Ramos (cell line): ENCODE measurements around the gene KIAA1755.

Experiments
- in situ Hi-C: fragments of 300-500 bp; cut with MboI; formaldehyde crosslinking; loops from one replicate; pipeline ENCODE4 v1.14.3; 2022; ENCODE audit warnings: low sequenced_read_pairs; ENCODE audit not compliant: unreplicated experiment

KIAA1755 gene

DNA sequence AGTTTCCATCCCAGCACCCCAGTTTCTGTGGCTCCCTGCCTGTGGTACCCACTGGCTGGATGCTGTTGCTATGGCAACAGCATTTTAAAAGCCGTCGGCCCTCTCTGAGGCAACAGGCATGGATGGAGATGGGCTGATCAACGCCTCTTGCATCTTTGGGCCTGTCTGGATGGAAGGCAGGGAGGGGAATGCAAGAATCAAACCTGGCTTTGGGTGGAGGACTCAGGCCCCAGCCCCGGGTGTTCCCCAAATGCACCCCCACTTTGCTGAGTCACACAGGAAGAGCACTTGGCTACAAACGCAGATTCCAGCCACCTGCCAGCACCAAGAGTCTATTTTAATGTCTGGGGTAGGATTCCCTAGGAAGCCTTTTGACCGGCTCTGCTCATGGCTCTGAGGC lies 49.8 kb downstream of the KIAA1755 start:
- in situ Hi-C loops, result loop anchor here (10.0 kb wide), 1 partner anchor 146 kb away; no protein-coding TSS in a partner anchor

DNA sequence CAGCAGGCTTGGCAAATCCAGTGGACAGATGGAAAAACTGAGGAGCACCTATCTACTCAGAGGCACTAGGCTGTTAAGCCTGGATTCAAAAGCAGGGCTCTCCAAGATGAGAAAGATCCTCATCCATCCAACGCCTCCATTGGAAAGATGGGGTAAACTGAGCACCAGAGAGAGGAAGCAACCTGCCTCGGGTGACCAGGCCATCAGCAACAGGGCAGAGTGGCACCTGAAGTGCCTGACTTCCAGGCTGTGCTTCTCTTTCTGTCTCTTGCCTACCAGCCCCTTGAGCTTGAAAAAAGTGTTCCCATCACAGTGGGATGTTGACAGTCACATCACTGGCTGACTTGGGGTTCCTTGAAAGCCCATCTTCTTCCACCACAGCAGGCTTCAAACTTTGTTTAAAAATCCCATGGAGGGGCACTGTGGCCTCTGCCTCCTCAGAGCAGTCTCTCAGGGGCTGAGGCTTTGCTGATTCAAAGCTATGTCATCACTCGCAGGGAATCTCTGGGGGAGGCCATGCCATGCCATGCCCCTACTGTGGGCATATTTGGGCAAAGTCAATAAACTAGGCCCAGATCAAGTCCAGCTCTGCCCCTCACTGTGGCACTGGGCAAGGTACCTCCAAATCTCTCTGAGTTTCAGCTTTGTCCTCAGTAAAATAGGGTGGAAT lies 50.7 kb downstream of the KIAA1755 start:
- in situ Hi-C loops, result loop anchor here (10.0 kb wide), 1 partner anchor 145 kb away; no protein-coding TSS in a partner anchor

DNA sequence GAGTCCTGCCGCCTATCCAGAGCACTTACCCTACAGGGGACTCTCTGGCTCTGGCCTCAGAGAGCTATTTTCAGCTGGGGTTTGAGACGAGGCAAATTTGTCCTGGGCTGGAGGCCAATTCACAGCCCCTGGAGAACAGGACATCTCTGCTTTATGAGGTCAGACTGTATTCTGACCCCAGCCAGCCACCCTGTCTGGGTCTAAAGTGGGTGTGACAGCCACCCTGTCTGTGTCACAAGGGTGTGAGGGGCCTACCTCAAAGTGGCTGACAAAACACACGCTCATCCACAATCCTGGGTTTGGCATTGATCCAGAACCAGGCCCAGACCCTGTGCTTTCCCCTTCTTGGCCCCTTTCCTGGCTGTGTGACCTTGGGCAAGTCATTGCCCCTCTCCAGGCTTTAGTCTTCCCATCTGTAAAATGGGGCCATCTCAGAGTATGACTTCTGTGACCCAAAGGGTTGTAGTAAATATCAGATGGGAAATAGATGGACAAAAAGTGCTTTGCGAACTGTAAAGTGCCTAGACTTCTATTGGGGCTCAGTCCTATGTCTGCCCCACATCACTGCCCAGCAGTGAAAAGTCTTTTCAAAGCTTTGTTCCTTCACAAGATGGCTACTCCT lies 51.4 kb downstream of the KIAA1755 start:
- in situ Hi-C loops, result no loop called here

DNA sequence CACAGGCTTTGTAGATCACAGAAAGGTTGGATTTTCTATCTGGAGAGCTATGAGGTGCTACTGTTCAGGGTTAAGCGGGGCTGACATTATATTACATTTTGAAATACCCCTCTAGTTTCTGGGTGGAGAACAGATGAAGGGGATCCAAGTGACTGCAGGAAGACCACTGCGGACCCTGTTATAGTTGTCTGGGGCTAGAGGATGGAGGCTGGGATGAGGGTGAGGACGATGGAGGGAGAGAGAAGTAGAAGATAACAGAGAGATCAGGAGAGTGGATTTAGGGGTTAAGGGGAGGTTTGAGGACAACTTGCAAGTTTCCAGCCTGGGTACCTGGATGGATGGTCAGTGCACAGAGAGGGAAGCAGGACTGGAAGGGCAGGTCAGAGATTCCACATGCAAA lies 52.0 kb downstream of the KIAA1755 start:
- in situ Hi-C loops, result no loop called here

DNA sequence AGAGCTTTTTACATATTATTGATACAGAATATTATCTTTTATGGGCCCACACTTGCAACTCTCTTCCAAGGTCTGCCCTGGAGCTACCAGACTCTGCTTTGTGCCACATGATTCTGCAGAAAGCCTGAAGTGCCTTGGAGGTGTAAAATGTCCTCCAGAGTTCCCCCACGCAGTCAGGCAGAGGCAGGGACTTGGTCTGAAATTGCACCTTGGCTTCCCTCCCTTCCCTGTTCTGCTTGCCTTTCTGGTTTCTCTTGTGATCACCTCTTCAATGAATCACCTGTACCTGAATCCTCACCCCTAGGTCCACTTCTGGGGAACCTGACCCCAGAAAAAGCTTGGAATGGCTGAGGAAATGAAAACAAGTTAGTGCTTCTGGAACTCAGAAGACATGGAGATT lies 52.4 kb downstream of the KIAA1755 start:
- in situ Hi-C loops, result no loop called here

DNA sequence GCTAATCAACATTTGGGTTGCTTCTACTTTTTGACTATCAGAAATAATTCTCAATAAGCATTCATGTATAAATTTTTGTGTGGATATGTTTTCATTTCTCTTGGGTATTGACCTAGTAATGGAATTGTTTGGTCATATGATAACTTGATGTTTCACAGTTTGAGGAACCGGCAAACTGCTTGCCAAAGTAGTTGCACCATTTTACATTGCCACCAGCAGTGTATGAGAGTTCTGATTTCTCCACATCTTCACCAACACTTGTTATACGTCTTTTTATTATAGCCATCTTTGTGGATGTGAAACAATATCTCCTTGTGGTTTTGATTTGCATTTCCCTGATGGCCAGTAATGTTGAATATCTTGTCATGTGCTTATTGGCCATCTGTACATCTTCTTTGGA lies 52.9 kb downstream of the KIAA1755 start:
- in situ Hi-C loops, result no loop called here

DNA sequence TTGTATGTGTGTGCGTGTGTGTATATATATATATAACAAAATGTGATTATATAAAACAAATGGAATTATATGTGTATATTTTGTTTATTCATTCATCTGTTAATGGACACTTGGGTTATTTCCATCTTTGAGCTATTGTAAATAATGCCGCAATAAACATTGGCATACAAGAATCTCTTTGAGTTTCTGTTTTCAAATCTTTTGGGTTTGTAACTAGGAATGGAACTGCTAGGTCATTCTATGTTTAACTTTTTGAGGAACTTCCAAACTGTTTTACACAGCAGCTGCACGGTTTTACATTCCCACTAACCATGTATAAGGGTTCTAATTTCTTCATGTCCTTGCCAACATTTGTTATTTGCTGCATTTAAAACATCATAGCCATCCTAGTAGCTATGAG lies 55.5 kb downstream of the KIAA1755 start:
- in situ Hi-C loops, result no loop called here

DNA sequence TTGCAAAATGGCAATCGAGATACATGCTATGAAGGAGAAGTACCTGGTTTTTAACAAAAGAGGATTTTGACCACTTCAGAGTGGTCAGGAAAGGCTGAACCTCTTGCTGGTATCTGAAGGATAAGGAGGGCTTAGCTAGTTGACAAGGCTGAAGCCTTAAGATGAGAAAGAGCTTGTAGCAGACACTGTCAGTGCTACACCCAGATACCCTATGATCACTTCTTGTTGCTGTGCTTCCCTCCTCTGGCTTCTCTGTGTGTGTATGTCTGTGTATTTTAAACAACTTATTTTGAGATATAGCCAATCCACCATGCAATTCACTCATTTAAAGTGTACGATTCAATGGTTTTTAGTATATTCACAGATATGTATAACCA lies 56.6 kb downstream of the KIAA1755 start:
- in situ Hi-C loops, result no loop called here

DNA sequence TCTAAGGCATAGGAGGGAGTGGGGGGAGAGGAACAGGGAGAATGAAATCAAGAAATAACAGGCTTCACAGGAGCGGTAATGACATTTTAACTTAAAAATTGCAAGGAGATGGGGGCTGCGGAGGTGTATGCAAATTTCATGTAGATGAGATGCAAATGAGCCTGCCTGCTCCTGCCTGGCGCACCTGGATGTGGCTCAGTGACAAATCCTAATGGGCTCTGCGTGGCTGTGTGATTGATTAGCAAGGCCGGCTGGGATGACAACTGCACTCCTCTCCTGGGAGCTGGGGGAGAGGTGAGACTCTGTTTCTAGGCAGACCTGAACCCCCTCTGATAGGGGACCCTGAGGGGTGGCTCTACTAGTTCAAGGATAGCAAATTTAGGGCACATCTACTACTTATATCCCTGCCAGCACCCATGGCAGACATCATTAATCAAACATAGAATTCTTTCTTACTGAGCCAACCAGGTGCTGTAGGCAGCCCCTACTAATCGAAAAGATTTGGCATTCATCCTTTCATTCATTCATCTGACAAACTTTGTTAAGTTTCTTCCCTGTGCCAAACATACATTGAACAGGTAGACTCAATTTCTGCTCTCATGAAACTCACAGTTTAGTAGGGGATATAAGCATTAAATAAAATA lies 57.1 kb downstream of the KIAA1755 start:
- in situ Hi-C loops, result no loop called here

DNA sequence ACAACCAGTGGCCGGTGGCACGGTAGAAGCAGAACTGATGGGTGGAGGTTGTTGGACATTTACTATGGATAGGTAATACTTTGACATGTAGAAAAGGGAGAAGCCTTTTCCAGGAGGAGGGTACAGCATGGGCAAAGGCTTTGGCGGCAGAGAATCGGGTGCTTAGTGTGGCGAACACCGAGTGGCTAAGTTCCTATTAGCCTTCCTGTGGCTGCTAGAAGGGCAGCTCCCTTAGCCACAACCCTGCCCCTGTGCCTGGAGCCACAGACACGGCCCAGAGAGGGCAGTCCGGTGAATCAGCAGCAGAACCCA lies 57.6 kb downstream of the KIAA1755 start:
- in situ Hi-C loops, result no loop called here

DNA sequence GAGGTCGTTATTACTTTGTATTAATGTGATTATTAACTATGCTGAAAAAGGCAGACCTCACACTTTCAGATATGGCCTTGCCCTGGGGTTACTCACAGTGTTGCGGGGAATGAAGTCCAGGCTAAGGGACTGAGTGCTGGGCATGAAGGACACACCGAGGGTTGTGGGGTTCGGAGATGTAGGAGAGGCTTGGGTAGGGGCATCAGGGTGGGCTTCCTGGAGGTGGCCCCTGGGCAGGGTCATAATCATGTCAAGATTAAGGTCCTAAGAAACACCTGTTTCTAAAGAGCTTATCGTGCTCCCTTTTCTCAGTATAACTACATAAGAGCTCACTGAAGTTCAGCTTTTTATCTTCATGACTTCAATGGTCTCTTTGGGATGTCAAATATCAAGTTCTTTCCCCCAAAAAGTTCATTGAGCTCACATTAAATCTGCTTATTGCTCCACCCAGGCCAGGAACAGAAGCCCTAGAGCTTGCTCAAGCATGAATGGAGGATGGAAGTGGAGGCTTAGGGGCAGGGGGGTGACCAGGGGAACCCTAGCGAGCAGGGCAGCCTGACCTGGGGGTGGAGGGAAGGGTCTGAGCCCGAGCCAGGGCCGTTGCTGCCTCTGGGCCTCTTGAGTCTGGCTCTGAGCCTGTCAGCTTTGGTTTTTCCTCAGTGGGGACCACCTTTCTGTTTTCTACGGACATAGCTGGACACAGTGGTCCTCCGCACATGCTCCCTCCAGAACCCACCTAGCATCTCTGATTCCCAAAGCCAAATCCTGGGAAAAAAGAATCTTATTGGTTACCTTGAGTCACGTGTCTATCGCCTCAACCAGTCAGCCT lies 58.2 kb downstream of the KIAA1755 start:
- in situ Hi-C loops, result no loop called here

DNA sequence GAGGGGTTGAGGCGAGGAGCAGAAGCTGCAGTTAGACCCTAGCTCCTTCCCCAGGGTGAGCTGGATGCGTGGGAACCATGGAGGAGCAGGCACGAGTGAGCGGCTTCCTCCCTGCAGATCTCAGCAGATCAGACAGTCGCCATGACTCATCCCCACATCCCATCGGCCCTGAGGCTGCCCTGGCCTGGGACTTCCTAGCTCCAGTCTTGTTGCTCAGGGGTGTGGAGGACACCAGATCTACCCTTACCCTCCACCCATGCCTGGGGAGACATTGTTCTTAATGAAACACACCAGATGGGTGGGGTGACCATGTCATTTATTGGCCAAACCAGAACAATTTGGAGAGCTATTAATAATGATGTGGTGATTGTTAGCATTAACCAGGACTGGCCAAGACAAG lies 59.2 kb downstream of the KIAA1755 start:
- in situ Hi-C loops, result no loop called here

DNA sequence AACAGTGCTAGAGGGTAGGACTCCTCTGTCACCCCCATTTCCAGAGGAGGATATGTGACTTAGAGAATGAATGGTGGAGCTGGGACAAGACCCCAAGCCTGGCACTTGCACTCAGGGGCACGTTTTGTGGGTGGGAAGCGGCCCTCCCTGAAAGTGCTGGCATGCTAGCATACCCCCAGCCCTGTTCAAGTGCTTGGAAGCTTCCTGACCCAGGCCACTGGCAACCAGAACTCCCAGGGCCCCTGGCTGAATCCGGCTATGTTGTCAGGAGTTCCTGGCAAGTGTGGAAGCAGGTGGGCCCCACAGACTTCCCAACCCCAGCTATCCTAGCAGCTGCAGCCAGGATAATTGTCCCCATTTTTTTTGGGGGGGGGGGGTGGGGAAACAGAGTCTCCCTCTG lies 59.9 kb downstream of the KIAA1755 start:
- in situ Hi-C loops, result no loop called here

DNA sequence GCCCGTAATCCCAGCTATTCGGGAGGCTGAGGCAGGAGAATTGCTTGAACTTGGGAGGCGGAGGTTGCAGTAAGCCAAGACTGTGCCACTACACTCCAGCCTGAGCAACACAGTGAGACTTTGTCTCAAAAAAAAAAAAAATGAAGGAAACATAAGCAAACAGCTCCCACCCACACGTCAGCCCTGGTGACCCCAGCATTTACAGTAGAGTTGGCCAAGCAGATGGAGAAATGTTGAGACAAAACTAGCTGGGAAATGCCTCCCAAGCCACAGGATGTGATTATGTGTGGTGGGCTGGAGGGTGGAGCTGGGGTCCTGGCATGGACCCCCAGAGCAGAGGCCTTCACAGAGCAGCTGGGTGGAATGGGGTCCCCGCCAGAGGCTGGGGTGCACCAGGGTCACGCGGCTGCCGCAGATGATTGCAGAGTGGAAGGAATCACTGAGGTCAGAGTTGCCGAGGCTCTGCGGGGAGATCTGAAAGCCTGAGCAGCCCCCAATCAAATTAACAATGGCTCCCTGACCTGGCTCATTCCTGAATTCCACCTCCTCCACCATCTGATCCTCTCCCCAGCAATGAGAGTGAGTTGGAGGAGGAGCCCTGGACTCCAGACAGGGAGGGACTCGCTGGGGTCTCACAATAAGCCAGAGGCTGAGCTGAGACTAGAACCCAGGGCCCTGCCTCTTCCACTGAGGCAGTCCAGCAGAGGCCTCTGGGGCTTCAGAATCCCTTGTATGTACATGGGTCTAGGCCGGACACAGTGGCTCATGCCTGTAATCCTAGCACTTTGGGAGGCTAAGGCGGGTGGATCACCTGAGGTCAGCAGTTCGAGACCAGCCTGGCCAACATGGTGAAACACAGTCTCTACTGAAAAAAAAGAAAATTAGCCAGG lies 60.8 kb downstream of the KIAA1755 start:
- in situ Hi-C loops, result no loop called here

DNA sequence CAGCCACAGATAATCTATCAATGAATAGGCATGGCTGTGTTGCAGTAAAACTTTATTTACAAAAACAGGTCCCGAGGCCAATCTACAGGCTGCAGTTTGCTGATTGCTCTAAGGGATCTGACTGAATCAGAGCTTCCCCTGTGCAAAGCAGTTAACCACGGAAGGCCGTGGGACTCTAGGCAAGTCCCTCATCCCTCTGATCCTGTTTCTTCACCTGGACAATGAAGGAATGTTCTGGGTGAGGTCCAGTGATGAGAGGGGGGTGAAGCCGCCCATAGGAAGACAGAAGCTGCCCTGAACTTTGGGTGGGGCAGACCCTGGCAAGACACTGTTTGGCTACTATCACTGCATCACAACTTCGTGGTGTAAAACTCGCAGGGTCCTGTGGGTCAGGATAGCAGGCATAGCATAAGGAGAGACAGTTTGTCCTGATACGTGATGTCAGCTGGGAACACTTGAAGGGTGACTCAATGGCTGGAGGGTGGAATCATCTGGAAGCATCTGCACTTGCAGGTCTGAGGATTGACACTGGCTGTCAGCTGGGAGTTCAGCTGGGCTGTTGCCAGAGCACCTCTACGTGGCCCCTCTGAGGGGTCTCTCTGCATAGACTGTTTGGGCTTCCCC lies 62.2 kb downstream of the KIAA1755 start:
- in situ Hi-C loops, result no loop called here

DNA sequence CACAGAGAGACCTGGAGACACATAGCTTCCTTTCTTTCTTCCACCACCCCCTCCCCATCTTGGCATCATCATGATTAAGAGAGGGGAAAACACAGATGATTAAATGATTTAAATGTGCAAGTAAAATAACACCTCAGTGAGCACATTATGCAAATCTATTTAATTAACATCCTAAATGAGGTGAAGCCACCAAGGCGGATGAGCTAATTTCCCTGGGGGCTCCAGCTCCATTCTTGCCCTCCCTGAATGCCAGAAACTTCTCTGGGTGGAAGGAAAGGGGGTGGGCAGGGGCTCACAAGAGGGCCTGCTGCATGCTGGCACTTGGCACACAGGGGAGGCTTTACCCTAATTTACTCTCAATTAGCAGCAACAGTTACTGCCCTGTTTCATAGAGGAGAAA lies 62.9 kb downstream of the KIAA1755 start:
- in situ Hi-C loops, result no loop called here

DNA sequence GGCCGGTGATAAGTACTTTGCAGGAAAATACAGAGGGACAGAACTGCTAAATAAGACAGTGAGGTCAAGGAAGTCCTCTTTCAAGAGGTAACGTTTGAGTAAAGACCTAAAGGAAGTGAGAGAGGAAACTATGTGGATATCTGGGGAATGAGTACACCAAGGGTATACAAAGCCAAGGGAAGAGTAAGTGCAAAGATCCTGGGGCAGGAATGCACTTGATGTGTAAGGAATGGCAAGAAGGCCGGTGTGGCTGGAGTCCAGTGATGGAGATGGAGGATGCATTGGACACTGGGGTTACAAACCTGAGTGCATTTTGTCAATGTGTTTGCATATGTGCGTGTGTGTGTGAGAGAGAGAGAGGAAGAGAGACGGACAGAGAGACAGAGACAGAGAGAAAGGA lies 63.3 kb downstream of the KIAA1755 start:
- in situ Hi-C loops, result no loop called here

DNA sequence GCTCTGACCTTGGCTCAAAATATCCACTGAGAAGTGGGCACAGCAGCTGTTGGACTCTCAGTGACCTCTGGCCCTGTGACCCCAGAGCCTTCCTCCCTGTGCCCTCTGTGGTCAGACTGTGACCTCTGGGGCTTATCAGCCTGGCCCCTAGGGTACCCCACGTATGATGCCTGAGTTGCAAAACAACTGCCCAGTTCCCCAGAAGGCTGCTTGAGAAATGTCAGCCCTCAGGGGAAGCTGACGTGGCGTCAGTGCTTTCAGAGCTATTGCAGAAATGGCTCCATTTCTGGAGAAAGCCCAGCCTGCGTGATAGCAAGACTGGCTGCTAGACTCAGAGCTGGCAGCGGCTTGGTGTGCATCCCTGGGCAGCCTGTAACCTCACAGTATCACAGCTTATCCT lies 63.9 kb downstream of the KIAA1755 start:
- in situ Hi-C loops, result no loop called here

DNA sequence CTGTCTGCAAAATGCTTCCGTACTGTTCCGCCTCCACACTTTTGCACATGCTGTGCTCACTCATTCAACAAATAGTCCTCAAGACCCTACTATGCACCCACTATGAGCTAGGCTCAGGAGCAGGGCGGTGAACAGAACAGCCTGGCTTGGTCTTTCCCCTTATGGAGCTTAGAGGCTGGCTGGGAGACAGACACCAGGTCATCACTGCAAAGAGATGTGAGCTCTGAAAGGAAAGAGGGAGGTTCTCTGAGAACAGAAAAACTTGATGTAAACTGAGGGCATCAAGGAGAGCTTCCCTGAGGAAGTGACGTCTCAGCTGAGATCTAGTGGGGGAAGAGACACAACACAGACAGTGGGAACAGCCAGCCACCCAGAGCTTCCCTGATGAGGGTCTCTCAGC lies 64.5 kb downstream of the KIAA1755 start:
- in situ Hi-C loops, result no loop called here

DNA sequence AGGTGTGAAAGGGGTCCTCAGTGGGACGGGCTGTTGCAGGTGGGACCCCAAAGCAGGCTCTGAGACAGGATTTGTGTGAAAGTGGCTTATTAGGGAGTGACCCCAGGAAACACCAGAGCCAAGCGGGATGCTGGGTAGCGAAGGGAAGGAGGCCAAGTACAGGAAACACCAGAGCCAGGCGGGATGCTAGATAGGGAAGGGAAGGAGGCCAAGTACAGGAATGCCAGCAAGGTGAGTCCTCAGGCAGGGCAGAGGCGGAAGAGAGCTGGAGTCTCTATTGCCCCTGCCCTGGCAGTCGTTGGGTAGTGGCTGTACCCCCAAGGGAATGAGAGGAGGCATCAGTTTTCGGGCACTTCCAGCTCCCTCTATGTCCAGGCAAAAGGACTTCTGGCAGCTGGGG lies 65.0 kb downstream of the KIAA1755 start:
- in situ Hi-C loops, result no loop called here
